H1 (cell line): Measurements from ENCODE around the gene FUT2. TPM values are rescaled to one million over a fixed set of nuclear protein-coding genes. Genes with fewer than 3 reads are reported as not detected.

Experiments used
- ASH2L ChIP-seq: fragments of 200-600, 300-600 bp; sonication (generic); IDR thresholded peaks from one replicate; pipeline ENCODE4 v1.7.1; 2017; ENCODE audit warnings: low read length
- BACH1 ChIP-seq: IDR thresholded peaks from 2 replicates; pipeline ENCODE4 v1.6.1; 2012; ENCODE audit warnings: low read length, improper control_type of control experiment
- CBX5 ChIP-seq: fragments of 300-800, 300-1000 bp; sonication (generic); IDR thresholded peaks from 2 replicates; pipeline ENCODE4 v1.7.1; 2016; ENCODE audit warnings: antibody characterized with exemption, low read length, low read depth
- CHD1 ChIP-seq: IDR thresholded peaks from 2 replicates; pipeline ENCODE4 v1.6.1; 2012; ENCODE audit warnings: low read depth, low read length, improper control_type of control experiment
- EP300 ChIP-seq, 2 experiments: IDR thresholded peaks; 1 replicate in 1 of 2; 2 replicates in 1 of 2; pipeline ENCODE4 v1.6.1; 2011 to 2012; ENCODE audit warnings: low read depth in 2 of 2, low read length in 2 of 2, mild to moderate bottlenecking in 2 of 2, borderline replicate concordance in 1 of 2, inconsistent platforms in 1 of 2, moderate library complexity in 1 of 2
- FOSL1 ChIP-seq: IDR thresholded peaks from 2 replicates; pipeline ENCODE4 v1.6.1; 2011; ENCODE audit warnings: mild to moderate bottlenecking, low read depth, low read length, moderate library complexity; ENCODE audit not compliant: insufficient read depth
- HDAC2 ChIP-seq, 2 experiments: fragments of 300-600 bp in 1 of 2; sonication (generic) in 1 of 2; IDR thresholded peaks; 2 replicates each; pipeline ENCODE4 v1.6.1; 2011 to 2012; ENCODE audit warnings: low read depth in 2 of 2, low read length in 2 of 2, mild to moderate bottlenecking in 2 of 2, moderate library complexity in 2 of 2, borderline replicate concordance in 1 of 2, inconsistent platforms in 1 of 2
- KDM1A ChIP-seq: fragments of 200-600, 300-600 bp; sonication (generic); IDR thresholded peaks from 2 replicates; pipeline ENCODE4 v1.7.1; 2016; ENCODE audit warnings: mild to moderate bottlenecking, low read length, borderline replicate concordance
- NRF1 ChIP-seq: IDR thresholded peaks from 2 replicates; pipeline ENCODE4 v1.6.1; 2011; ENCODE audit warnings: mild to moderate bottlenecking, low read depth, low read length, improper control_type of control experiment
- POU5F1 ChIP-seq: IDR thresholded peaks from 2 replicates; pipeline ENCODE4 v1.6.1; 2011; ENCODE audit warnings: low read depth, mild to moderate bottlenecking, low read length, moderate library complexity
- RBBP5 ChIP-seq: IDR thresholded peaks from 2 replicates; pipeline ENCODE4 v1.7.1; 2012; ENCODE audit warnings: low read depth, mild to moderate bottlenecking, inconsistent platforms, low read length, moderate library complexity, borderline replicate concordance
- RNF2 ChIP-seq: fragments of 200-900, 300-1000 bp; sonication (generic); IDR thresholded peaks from 2 replicates; pipeline ENCODE4 v1.7.1; 2016; ENCODE audit warnings: borderline replicate concordance, low read depth, mild to moderate bottlenecking, antibody characterized with exemption, low read length; ENCODE audit not compliant: poor library complexity, severe bottlenecking; ENCODE audit errors: missing control alignments
- SAP30 ChIP-seq: fragments of 300-600 bp; sonication (generic); IDR thresholded peaks from 2 replicates; pipeline ENCODE4 v1.7.1; 2012; ENCODE audit warnings: low read length, moderate library complexity, mild to moderate bottlenecking, inconsistent platforms; ENCODE audit not compliant: insufficient read depth, insufficient replicate concordance
- SIN3A ChIP-seq, 2 experiments: IDR thresholded peaks in 1 of 2; conservative IDR thresholded peaks in 1 of 2; 2 replicates each; pipeline ENCODE4 v1.6.1; 2011 to 2012; ENCODE audit warnings: low read length in 2 of 2, improper control_type of control experiment in 1 of 2, low read depth in 1 of 2, mild to moderate bottlenecking in 1 of 2
- SIRT6 ChIP-seq: IDR thresholded peaks from one replicate; pipeline ENCODE4 v1.7.1; 2012; ENCODE audit warnings: low read length, inconsistent platforms
- SP1 ChIP-seq: IDR thresholded peaks from 2 replicates; pipeline ENCODE4 v1.6.1; 2011; ENCODE audit warnings: low read depth, low read length
- SUZ12 ChIP-seq: fragments of 200-600 bp; sonication (generic); IDR thresholded peaks from 2 replicates; pipeline ENCODE4 v1.6.1; 2012; ENCODE audit warnings: mild to moderate bottlenecking, inconsistent platforms, low read length, moderate library complexity, mixed read lengths
- TAF1 ChIP-seq: IDR thresholded peaks from 2 replicates; pipeline ENCODE4 v1.6.1; 2011; ENCODE audit warnings: mild to moderate bottlenecking, low read depth, low read length
- TAF7 ChIP-seq: optimal IDR thresholded peaks from 2 replicates; pipeline ENCODE3; 2011; ENCODE audit warnings: low read depth, mild to moderate bottlenecking, inconsistent platforms, low read length, moderate library complexity, borderline replicate concordance
- TBP ChIP-seq: IDR thresholded peaks from 2 replicates; pipeline ENCODE4 v1.6.1; 2011; ENCODE audit warnings: low read depth, low read length, improper control_type of control experiment
- polyA plus RNA-seq, 7 experiments: library from polyadenylated mRNA; depleted of rRNA in 3 of 7; stranded (reverse) in 5 of 7; unstranded in 2 of 7; fragments of >200 nt in 5 of 7; fragments of 200-250 nt in 2 of 7; gene quantifications; 1 replicate in 5 of 7; 2 replicates in 1 of 7; 4 replicates in 1 of 7; pipeline versions ENCODE4 v1.2.1 to v1.2.3, GENCODE V29; 2011 to 2013; ENCODE audit warnings: missing spikeins in 2 of 7, mixed read lengths in 2 of 7
- total RNA-seq: library from RNA; stranded (reverse); fragmentation: NEBNext Ultra II Directional; extraction: Animal tissue kit (Norgen Biotek cat#: 25700); gene quantifications from 2 replicates; pipeline ENCODE4 v1.2.1, GENCODE V29; 2021
- TF ChIP-seq, protein P1 (sequence below): IDR thresholded peaks from 2 replicates; pipeline ENCODE4 v1.6.1; 2011; ENCODE audit warnings: low read length, improper control_type of control experiment
- TF ChIP-seq, protein P2 (sequence below): IDR thresholded peaks from 2 replicates; pipeline ENCODE4 v1.6.1; 2012; ENCODE audit warnings: inconsistent platforms

FUT2 gene
- total and polyA plus RNA-seq, 2 of the 8 experiments (the other 6 are each of a cell fraction or from before 2014, with no cell fraction given) = 5.0 to 5.6 TPM

DNA sequence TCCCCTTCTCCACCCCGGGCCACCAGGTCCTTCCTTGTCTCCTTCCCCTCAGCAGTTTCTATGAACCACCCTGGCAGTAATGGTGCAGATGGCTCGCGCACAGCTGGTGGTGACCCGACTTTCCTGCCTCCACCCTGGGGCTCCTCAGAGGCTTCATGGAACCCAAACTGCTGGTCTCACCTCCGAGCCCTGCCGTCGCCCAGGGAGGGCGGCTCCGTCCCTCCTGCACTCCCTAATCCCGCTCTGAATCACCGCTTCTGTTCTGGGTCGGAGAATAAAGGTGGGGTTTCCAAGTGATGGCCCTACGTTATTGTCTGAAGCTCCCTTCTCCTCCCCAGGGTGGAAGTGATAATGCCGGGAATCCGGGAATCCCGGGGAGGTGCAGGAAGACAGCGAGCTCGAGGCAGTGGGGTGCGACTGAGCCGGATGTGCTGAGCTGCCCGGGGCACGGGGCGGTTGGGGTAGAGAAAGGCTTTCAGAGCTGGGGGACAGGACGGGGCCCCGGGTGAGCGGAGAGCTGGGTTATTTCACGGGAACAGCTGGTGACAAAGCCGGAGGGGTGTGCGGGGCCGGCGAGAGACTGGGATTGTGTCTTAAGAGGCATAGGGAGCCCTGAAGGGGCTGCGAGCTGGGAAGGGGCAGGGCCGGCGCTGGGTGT, 711 bp downstream of the FUT2 start (continued):
- TF ChIP-seq CBX5 (no peak), KDM1A (no peak), ASH2L (peak; percentile 92), EP300 (IDR thresholded peaks at IDR 0.05; ENCODE audit: borderline replicate concordance in 1 of 2, low read depth in 2 of 2, low read length in 2 of 2) (no peak), BACH1 (no peak), SUZ12 (peak; percentile 40; the same call in 1 of the 2 replicates), RBBP5 (peak; percentile 93; the same call in 1 of the 2 replicates), SIN3A (conservative IDR thresholded peaks at IDR 0.05 in 1 of 2, IDR thresholded peaks at IDR 0.05 in 1 of 2; ENCODE audit: low read depth in 1 of 2, low read length in 2 of 2) (peak in 1 of 2 experiments; percentile 34; a peak in 1 of 4 replicates), CHD1 (no peak), FOSL1 (no peak), SP1 (no peak), RNF2 (peak; percentile 23), SIRT6 (no peak), TAF7 (no peak), HDAC2 (IDR thresholded peaks at IDR 0.05; ENCODE audit: borderline replicate concordance in 1 of 2, low read depth in 2 of 2, low read length in 2 of 2) (no peak), POU5F1 (no peak), TBP (no peak), SAP30 (peak; percentile 48), NRF1 (no peak), TAF1 (0 out of 2 replicates have a peak, but pooled peaks have one; percentile 25)
- TF ChIP-seq, protein P1, sequence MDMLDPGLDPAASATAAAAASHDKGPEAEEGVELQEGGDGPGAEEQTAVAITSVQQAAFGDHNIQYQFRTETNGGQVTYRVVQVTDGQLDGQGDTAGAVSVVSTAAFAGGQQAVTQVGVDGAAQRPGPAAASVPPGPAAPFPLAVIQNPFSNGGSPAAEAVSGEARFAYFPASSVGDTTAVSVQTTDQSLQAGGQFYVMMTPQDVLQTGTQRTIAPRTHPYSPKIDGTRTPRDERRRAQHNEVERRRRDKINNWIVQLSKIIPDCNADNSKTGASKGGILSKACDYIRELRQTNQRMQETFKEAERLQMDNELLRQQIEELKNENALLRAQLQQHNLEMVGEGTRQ = no peak
- TF ChIP-seq, protein P2, sequence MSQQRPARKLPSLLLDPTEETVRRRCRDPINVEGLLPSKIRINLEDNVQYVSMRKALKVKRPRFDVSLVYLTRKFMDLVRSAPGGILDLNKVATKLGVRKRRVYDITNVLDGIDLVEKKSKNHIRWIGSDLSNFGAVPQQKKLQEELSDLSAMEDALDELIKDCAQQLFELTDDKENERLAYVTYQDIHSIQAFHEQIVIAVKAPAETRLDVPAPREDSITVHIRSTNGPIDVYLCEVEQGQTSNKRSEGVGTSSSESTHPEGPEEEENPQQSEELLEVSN = peak; percentile 19; the same call in 1 of the 2 replicates
